Tibial nerve (tissue), 4 donors: ENCODE data around the gene TCF19. TPM values are rescaled to one million over a fixed set of nuclear protein-coding genes. Genes with fewer than 3 reads are reported as not detected.
"Not testable (repeated sequence)": the region's sequence is repeated elsewhere in the genome, so short reads cannot be mapped to it uniquely, and the experiment has no call there.

ENCODE experiments used
- DNase-seq, 2 donors: peaks; one replicate each; pipeline ENCODE4 v3.0.0-alpha.2; 2019; ENCODE audit warnings: low spot score in 2 of 2
- H3K27ac ChIP-seq, 4 donors: fragments of 200-600 bp; sonication (generic) in 3 of 4; one replicate each; pipeline ENCODE4 v1.5.1; 2017 to 2019; ENCODE audit warnings: mild to moderate bottlenecking in 1 of 4
- H3K27me3 ChIP-seq, 2 donors: fragments of 200-600 bp; sonication (generic) in 1 of 2; one replicate each; pipeline versions ENCODE4 v1.5.1 to v1.6.0; 2017 to 2019
- H3K36me3 ChIP-seq, 3 donors: fragments of 200-600 bp; sonication (generic); one replicate each; pipeline ENCODE4 v1.5.1; 2018 to 2019
- H3K4me1 ChIP-seq, 4 donors: fragments of 200-600 bp; sonication (generic) in 3 of 4; one replicate each; pipeline ENCODE4 v1.5.1; 2017 to 2019
- H3K4me3 ChIP-seq, 4 donors: fragments of 200-600 bp; sonication (generic) in 3 of 4; one replicate each; pipeline ENCODE4 v1.5.1; 2017 to 2019; ENCODE audit warnings: mild to moderate bottlenecking in 1 of 4, moderate library complexity in 1 of 4
- H3K9me3 ChIP-seq, 4 donors: fragments of 200-600 bp; sonication (generic) in 3 of 4; one replicate each; pipeline ENCODE4 v1.5.1; 2017 to 2019
- CTCF ChIP-seq, 5 experiments: fragments of 200-600 bp in 3 of 5; fragments of 450-650 bp in 2 of 5; sonication (generic) in 3 of 5; IDR thresholded peaks; one replicate each; pipeline ENCODE4 v1.5.1; 2016 to 2019; ENCODE audit warnings: antibody characterized with exemption in 5 of 5, mild to moderate bottlenecking in 3 of 5, moderate library complexity in 2 of 5
- EP300 ChIP-seq, 2 donors: sonication (generic); formaldehyde crosslinking; IDR thresholded peaks; one replicate each; pipeline ENCODE4 v1.6.1; 2017; ENCODE audit warnings: antibody characterized with exemption in 2 of 2, mild to moderate bottlenecking in 1 of 2
- POLR2A ChIP-seq, 2 donors: fragments of 450-650 bp; IDR thresholded peaks; one replicate each; pipeline ENCODE4 v1.6.1; 2017; ENCODE audit warnings: antibody characterized with exemption in 2 of 2, mild to moderate bottlenecking in 2 of 2, moderate library complexity in 2 of 2
- whole genome bisulfite sequencing, 2 donors: methylation state at CpG; one replicate each; pipeline ENCODE4 v1.1.5; 2018; 5-methylcytosine and 5-hydroxymethylcytosine counted together
- total RNA-seq, 4 donors: library from RNA; depleted of rRNA; stranded (reverse); fragments of >200 nt; gene quantifications; one replicate each; pipeline ENCODE4 v1.1.0, GENCODE V29; 2016

The TCF19 gene
- total RNA-seq, 4 donors from 2014 or later = 1.2 to 4.6 (median 4.0) TPM

GRCh38 chr6:31162463-31163165, 4.2 kb downstream of the TCF19 start:
- Histone ChIP-seq H3K27me3 (no peaks in the 10 kb centered on the region), H3K27ac (no peak overlapping the region), H3K4me3 (no peak overlapping the region), H3K36me3 (peaks cover 0 to 22% (median 0%) of the 10 kb centered on the region in 3 donors), H3K9me3 (no peaks in the 10 kb centered on the region), H3K4me1 (peaks cover 0 to 15% (median 10%) of the 10 kb centered on the region in 4 donors)
- no peak for DNase-seq
- TF ChIP-seq EP300 (IDR thresholded peaks at IDR 0.05) (no peak), POLR2A (IDR thresholded peaks at IDR 0.05) (no peak), CTCF (IDR thresholded peaks at IDR 0.05) (no peak)
- WGBS, 2 donors = 84 to 87% methylated on average over 10 to 13 of the region's 13 CpGs

- no peak for DNase-seq
- Histone ChIP-seq H3K27me3 (no peaks in the 10 kb centered on the region), H3K4me3 (no peak overlapping the region), H3K9me3 (no peaks in the 10 kb centered on the region), H3K36me3 (peaks cover 0 to 22% (median 0%) of the 10 kb centered on the region in 3 donors), H3K4me1 (peaks cover 0 to 10% (median 7%) of the 10 kb centered on the region in 4 donors), H3K27ac (no peak overlapping the region)
- TF ChIP-seq POLR2A (IDR thresholded peaks at IDR 0.05) = no peak
These were observed 5.5 kb downstream of the TCF19 start for GRCh38 chr6:31163922-31164321.

GRCh38 chr6:31164475-31165063, 6.2 kb downstream of the TCF19 start:
- DNase-seq, H3K27me3 ChIP-seq, H3K4me3 ChIP-seq, H3K4me1 ChIP-seq, H3K27ac ChIP-seq, H3K9me3 ChIP-seq: not testable (repeated sequence)
- WGBS, 2 donors = 81 to 91% methylated on average over 8 to 9 of the region's 9 CpGs
- peaks cover 0 to 22% (median 0%) of the 10 kb centered on the region in 3 donors for H3K36me3 ChIP-seq

- H3K27me3 ChIP-seq, DNase-seq, H3K4me3 ChIP-seq, H3K4me1 ChIP-seq, H3K27ac ChIP-seq, H3K9me3 ChIP-seq: not testable (repeated sequence)
- H3K36me3 ChIP-seq = peaks cover 0 to 22% (median 0%) of the 10 kb centered on the region in 3 donors
- 74 to 76% methylated on average over 17 of the region's 17 CpGs for WGBS, 2 donors
These were observed 6.9 kb downstream of the TCF19 start for GRCh38 chr6:31165064-31165832.

GRCh38 chr6:31165986-31166385, 7.6 kb downstream of the TCF19 start:
- Histone ChIP-seq H3K4me1 (no peaks in the 10 kb centered on the region), H3K4me3 (no peak overlapping the region), H3K9me3 (no peaks in the 10 kb centered on the region), H3K36me3 (peaks cover 0 to 22% (median 0%) of the 10 kb centered on the region in 3 donors), H3K27ac (no peak overlapping the region), H3K27me3 (no peaks in the 10 kb centered on the region)
- WGBS, 2 donors = 62 to 80% methylated on average over 5 of the region's 5 CpGs
- TF ChIP-seq POLR2A (IDR thresholded peaks at IDR 0.05) (no peak), CTCF (IDR thresholded peaks at IDR 0.05) (no peak), EP300 (IDR thresholded peaks at IDR 0.05) (no peak)
- DNase-seq = no peak

GRCh38 chr6:31168606-31169005, 10.2 kb downstream of the TCF19 start:
- H3K27me3 ChIP-seq = no peaks in the 10 kb centered on the region
- 49 to 69% methylated on average over 3 of the region's 3 CpGs for WGBS, 2 donors
- no peaks in the 10 kb centered on the region for H3K9me3 ChIP-seq

More at GRCh38 chr6:31168606-31169005, 10.2 kb downstream of the TCF19 start:
- TF ChIP-seq EP300 (IDR thresholded peaks at IDR 0.05) (no peak), CTCF (IDR thresholded peaks at IDR 0.05) (no peak), POLR2A (IDR thresholded peaks at IDR 0.05) (no peak)
- no peaks in the 10 kb centered on the region for H3K4me1 ChIP-seq
- no peaks in the 10 kb centered on the region for H3K36me3 ChIP-seq
- no peak overlapping the region for H3K4me3 ChIP-seq
- H3K27ac ChIP-seq = no peak overlapping the region
- DNase-seq = no peak
